Measurements from ENCODE around the gene DIMT1. TPM values are rescaled to one million over a fixed set of nuclear protein-coding genes. Genes with fewer than 3 reads are reported as not detected.

Gene DIMT1
- 10 to 100 TPM; 19.9 to 24.9 TPM for total RNA-seq
- polyA plus RNA-seq (ENCODE audit: insufficient read length in 2 of 2), result 10 to 100 TPM; 40.4 to 46.4 TPM
- long read RNA-seq, donor 1, transcript DIMT1-201 (12 exons, 2,859 nt), result major isoform, 9 of 9 reads
- long read RNA-seq, donor 1, partial matches to known transcripts, result 0 of 9 reads
- long read RNA-seq, donor 1, other reads (novel, unspliced or antisense), result 0 of 9 reads
- long read RNA-seq, donor 2, partial matches to known transcripts, result 0 of 2 reads
- long read RNA-seq, donor 2, other reads (novel, unspliced or antisense), result 0 of 2 reads
- long read RNA-seq, donor 3, transcript DIMT1-201 (12 exons, 2,859 nt), result major isoform, 5 of 6 reads
- long read RNA-seq, donor 3, partial matches to known transcripts, result 0 of 6 reads
- long read RNA-seq, donor 3, other reads (novel, unspliced or antisense), result 0 of 6 reads
- long read RNA-seq, donor 4, transcript DIMT1-201 (12 exons, 2,859 nt), result major isoform, 13 of 15 reads
- long read RNA-seq, donor 4, partial matches to known transcripts, result 0 of 15 reads
- long read RNA-seq, donor 4, other reads (novel, unspliced or antisense), result 0 of 15 reads

DNA sequence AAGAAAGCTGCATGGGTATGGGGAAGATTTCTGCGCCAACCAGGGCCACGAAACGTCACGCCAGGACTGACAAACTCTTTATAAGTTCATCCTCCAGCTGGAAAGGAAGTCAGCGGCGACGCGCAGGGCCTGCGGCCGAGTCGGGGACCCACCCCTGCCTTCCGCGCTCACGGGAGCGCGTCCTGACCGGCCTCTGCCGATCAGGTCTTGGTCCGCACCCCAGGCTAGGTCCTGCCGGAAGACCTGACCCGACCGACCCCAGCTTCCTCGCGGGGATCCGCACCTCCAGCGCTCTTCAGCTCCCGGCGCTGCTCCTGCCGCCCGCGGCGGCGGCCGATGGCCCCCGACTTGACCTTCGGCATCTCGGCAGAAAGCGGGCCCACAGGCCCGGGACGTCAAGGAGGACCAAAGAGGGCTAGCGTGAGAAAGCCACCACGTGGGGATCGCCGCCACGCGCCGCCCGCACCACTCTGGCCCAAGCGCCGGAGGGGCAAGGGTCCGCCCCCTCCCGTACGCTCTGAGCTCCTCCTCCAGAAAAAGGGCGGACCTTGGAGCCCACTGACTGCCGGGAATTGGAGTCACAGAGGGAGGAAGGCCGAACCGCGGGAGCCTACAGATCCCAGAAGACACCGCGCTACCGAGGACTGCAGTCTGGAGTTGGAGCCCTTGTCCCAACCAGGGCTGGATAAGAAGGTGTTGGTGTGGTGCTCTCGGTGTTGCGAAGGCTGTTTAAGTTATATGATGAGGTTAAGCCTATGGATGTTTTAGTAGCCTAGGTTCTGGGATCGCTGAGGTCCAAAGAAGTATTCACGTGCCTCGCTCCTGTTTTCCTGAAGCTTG, at the start of gene DIMT1:
TSS of gene DIMT1 (minus strand) at position 495 of the 840 bp plus-strand sequence. CDS start at position 362, 133 bp downstream.
- H3K4me3 ChIP-seq (ENCODE audit: low read depth, low read length), result peak within 1 kb of the TSS; percentile 71
- H3K4me1 ChIP-seq (ENCODE audit: control insufficient read depth, insufficient read depth, low read length), result no peaks in the 10 kb centered on the region
- H3K9me3 ChIP-seq (ENCODE audit: control insufficient read depth, insufficient read depth, low read length), result no peaks in the 10 kb centered on the region
- H3K27ac ChIP-seq (ENCODE audit: low read depth, low read length), result peak within 1 kb of the TSS; percentile 85
- peaks cover 19% of the 10 kb centered on the region for H3K36me3 ChIP-seq (ENCODE audit: control insufficient read depth, insufficient read depth, low read length)
- no peaks in the 10 kb centered on the region for H3K27me3 ChIP-seq (ENCODE audit: control insufficient read depth, insufficient read depth, low read length)
- WGBS (ENCODE audit: insufficient coverage), result under 1% methylated on average over 63 of the region's 66 CpGs
- peak; percentile 88 to 99 (median 94) for DNase-seq (ENCODE audit: low read depth in 4 of 6, low spot score in 6 of 6)

DNA sequence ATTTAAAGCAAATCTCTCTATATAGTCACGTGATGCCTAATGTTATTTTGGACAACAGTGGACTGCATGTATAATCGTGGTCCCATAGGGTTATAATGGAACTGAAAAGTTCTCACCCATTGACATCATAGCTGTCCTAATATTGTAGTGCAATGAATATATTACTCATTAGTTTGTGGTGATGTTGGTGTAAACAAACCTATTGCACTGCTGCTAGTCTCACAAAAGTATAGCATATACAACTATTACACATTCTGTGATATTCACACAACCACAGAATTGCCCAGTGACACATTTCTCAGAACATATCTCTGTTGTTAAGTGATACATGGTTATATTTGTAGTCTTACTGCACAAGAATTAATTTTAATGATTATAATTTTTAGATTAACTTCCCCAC, 46.6 kb upstream of the DIMT1 start:
- no CpG with 5 or more reads among the region's 2 CpGs for WGBS (ENCODE audit: insufficient coverage)
- Histone ChIP-seq H3K27ac (ENCODE audit: low read depth, low read length) (no peak overlapping the region), H3K36me3 (ENCODE audit: control insufficient read depth, insufficient read depth, low read length) (peaks cover 9% of the 10 kb centered on the region), H3K4me3 (ENCODE audit: low read depth, low read length) (no peak overlapping the region), H3K27me3 (ENCODE audit: control insufficient read depth, insufficient read depth, low read length) (no peaks in the 10 kb centered on the region), H3K4me1 (ENCODE audit: control insufficient read depth, insufficient read depth, low read length) (no peaks in the 10 kb centered on the region), H3K9me3 (ENCODE audit: control insufficient read depth, insufficient read depth, low read length) (no peaks in the 10 kb centered on the region)
- no peak for DNase-seq (ENCODE audit: low read depth in 4 of 6, low spot score in 6 of 6)

- Histone ChIP-seq H3K9me3 (ENCODE audit: control insufficient read depth, insufficient read depth, low read length) (no peaks in the 10 kb centered on the region), H3K36me3 (ENCODE audit: control insufficient read depth, insufficient read depth, low read length) (peaks cover 12% of the 10 kb centered on the region), H3K27ac (ENCODE audit: low read depth, low read length) (no peak overlapping the region), H3K27me3 (ENCODE audit: control insufficient read depth, insufficient read depth, low read length) (no peaks in the 10 kb centered on the region), H3K4me3 (ENCODE audit: low read depth, low read length) (no peak overlapping the region), H3K4me1 (ENCODE audit: control insufficient read depth, insufficient read depth, low read length) (no peaks in the 10 kb centered on the region)
- no peak for DNase-seq (ENCODE audit: low read depth in 4 of 6, low spot score in 6 of 6)
- 92% methylated on average over 2 of the region's 5 CpGs for WGBS (ENCODE audit: insufficient coverage)
Measured at GRCh38 chr5:62448528-62448927, 44.8 kb upstream of the DIMT1 start.

DNA sequence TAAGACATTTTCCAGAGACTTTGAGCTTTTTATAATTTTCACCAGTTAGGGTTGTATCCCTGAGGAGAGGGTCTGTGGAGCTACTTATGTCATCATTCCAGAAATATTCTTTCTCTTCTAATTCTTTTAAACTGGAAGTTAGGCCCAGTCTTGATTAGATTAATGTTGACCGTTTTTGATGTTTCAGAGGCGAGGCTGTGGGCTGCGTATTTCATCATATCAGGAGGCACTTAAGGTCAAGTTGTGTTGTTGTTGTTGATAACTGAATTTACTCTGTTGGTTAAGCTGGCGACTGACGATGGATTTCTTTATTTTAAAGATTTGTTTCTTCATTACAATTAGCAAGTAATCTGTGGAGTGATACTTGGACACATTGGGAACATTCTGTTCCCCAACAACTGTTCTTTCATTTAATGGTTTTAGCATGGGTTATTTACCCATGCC, 28.9 kb upstream of the DIMT1 start:
- Histone ChIP-seq H3K4me3 (ENCODE audit: low read depth, low read length) (no peak overlapping the region), H3K9me3 (ENCODE audit: control insufficient read depth, insufficient read depth, low read length) (no peaks in the 10 kb centered on the region), H3K36me3 (ENCODE audit: control insufficient read depth, insufficient read depth, low read length) (no peaks in the 10 kb centered on the region), H3K4me1 (ENCODE audit: control insufficient read depth, insufficient read depth, low read length) (peaks cover 3% of the 10 kb centered on the region), H3K27ac (ENCODE audit: low read depth, low read length) (no peak overlapping the region), H3K27me3 (ENCODE audit: control insufficient read depth, insufficient read depth, low read length) (no peaks in the 10 kb centered on the region)
- DNase-seq (ENCODE audit: low read depth in 4 of 6, low spot score in 6 of 6), result peak in 1 of 6 donors; percentile 11
- WGBS (ENCODE audit: insufficient coverage), result no CpG with 5 or more reads among the region's 5 CpGs

GRCh38 chr5:62431735-62432620, 28.3 kb upstream of the DIMT1 start:
- Histone ChIP-seq H3K4me3 (ENCODE audit: low read depth, low read length) (no peak overlapping the region), H3K9me3 (ENCODE audit: control insufficient read depth, insufficient read depth, low read length) (no peaks in the 10 kb centered on the region), H3K36me3 (ENCODE audit: control insufficient read depth, insufficient read depth, low read length) (no peaks in the 10 kb centered on the region), H3K4me1 (ENCODE audit: control insufficient read depth, insufficient read depth, low read length) (peaks cover 3% of the 10 kb centered on the region), H3K27ac (ENCODE audit: low read depth, low read length) (no peak overlapping the region), H3K27me3 (ENCODE audit: control insufficient read depth, insufficient read depth, low read length) (no peaks in the 10 kb centered on the region)
- WGBS (ENCODE audit: insufficient coverage), result 80% methylated on average over 8 of the region's 11 CpGs
- peak in 1 of 6 donors; percentile 21 for DNase-seq (ENCODE audit: low read depth in 4 of 6, low spot score in 6 of 6)

DNA sequence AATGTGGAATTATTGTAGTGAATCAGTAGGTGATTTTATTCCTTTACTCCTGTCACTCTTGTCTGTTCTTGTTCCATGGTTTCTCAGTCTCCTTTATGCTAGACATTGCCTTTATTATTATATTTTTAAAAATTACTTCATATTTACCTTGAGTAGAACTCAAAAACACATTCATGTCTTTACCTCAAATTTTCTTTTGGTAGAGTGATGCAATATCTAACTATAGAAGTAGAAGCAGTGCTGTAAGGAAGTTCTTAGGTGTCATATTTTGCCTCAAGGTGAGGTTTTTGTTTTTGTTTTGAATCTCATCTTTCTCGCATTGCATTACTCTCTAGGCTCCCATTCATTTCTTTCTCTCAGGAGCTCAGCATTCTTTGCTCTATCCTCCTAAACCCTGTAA, 21.1 kb upstream of the DIMT1 start:
- no peak overlapping the region for H3K4me3 ChIP-seq (ENCODE audit: low read depth, low read length)
- no peaks in the 10 kb centered on the region for H3K4me1 ChIP-seq (ENCODE audit: control insufficient read depth, insufficient read depth, low read length)
- H3K27me3 ChIP-seq (ENCODE audit: control insufficient read depth, insufficient read depth, low read length), result no peaks in the 10 kb centered on the region
- no peak overlapping the region for H3K27ac ChIP-seq (ENCODE audit: low read depth, low read length)
- DNase-seq (ENCODE audit: low read depth in 4 of 6, low spot score in 6 of 6), result no peak
- no peaks in the 10 kb centered on the region for H3K9me3 ChIP-seq (ENCODE audit: control insufficient read depth, insufficient read depth, low read length)
- H3K36me3 ChIP-seq (ENCODE audit: control insufficient read depth, insufficient read depth, low read length), result no peaks in the 10 kb centered on the region
- no CpG with 5 or more reads among the region's 1 CpG for WGBS (ENCODE audit: insufficient coverage)

GRCh38 chr5:62421414-62421813, 17.7 kb upstream of the DIMT1 start:
- Histone ChIP-seq H3K36me3 (ENCODE audit: control insufficient read depth, insufficient read depth, low read length) (no peaks in the 10 kb centered on the region), H3K27ac (ENCODE audit: low read depth, low read length) (no peak overlapping the region), H3K9me3 (ENCODE audit: control insufficient read depth, insufficient read depth, low read length) (no peaks in the 10 kb centered on the region), H3K4me3 (ENCODE audit: low read depth, low read length) (no peak overlapping the region), H3K27me3 (ENCODE audit: control insufficient read depth, insufficient read depth, low read length) (no peaks in the 10 kb centered on the region), H3K4me1 (ENCODE audit: control insufficient read depth, insufficient read depth, low read length) (no peaks in the 10 kb centered on the region)
- WGBS (ENCODE audit: insufficient coverage), result 100% methylated on average over 1 of the region's 1 CpG
- DNase-seq (ENCODE audit: low read depth in 4 of 6, low spot score in 6 of 6), result no peak

- Histone ChIP-seq H3K36me3 (ENCODE audit: control insufficient read depth, insufficient read depth, low read length) (no peaks in the 10 kb centered on the region), H3K4me1 (ENCODE audit: control insufficient read depth, insufficient read depth, low read length) (no peaks in the 10 kb centered on the region), H3K27ac (ENCODE audit: low read depth, low read length) (no peak overlapping the region), H3K4me3 (ENCODE audit: low read depth, low read length) (no peak overlapping the region), H3K9me3 (ENCODE audit: control insufficient read depth, insufficient read depth, low read length) (no peaks in the 10 kb centered on the region), H3K27me3 (ENCODE audit: control insufficient read depth, insufficient read depth, low read length) (no peaks in the 10 kb centered on the region)
- 100% methylated on average over 2 of the region's 3 CpGs for WGBS (ENCODE audit: insufficient coverage)
- no peak for DNase-seq (ENCODE audit: low read depth in 4 of 6, low spot score in 6 of 6)
Measured at GRCh38 chr5:62419609-62420008, 15.9 kb upstream of the DIMT1 start.

Data from spinal cord (tissue), 10 donors.